SK-N-SH (cell line): Measurements from ENCODE around the gene GABRB1. TPM values are rescaled to one million over a fixed set of nuclear protein-coding genes. Genes with fewer than 3 reads are reported as not detected.

Experiments used
- CTCF ChIA-PET: fragments of 300-600, 350-600 bp; formaldehyde crosslinking; extraction: SDS; loops from one replicate; lab custom pipeline; 2021; lab: Yijun Ruan, JAX
- POLR2A ChIA-PET: fragments of 350-600 bp; sonication (Branson Sonifier 250); formaldehyde crosslinking; extraction: SDS; loops from one replicate; lab custom pipeline; 2020; ENCODE audit warnings: antibody characterized with exemption, inconsistent platforms; lab: Yijun Ruan, JAX
- DNase-seq: peaks from one replicate; pipeline ENCODE4 v3.0.0; 2012
- H2AFZ ChIP-seq: fragments of 200-600 bp; sonication (generic); 2 replicates; pipeline ENCODE4 v1.8.1; 2016; ENCODE audit warnings: antibody characterized with exemption, mild to moderate bottlenecking, low read depth
- H3F3A ChIP-seq: fragments of 200-600 bp; sonication (generic); replicated peaks from 2 replicates; pipeline ENCODE3; 2016; ENCODE audit warnings: antibody characterized with exemption, mild to moderate bottlenecking; ENCODE audit not compliant: insufficient read depth
- H3K27ac ChIP-seq, 2 experiments: fragments of 200-500 bp in 1 of 2; fragments of 200-600 bp in 1 of 2; sonication (Bioruptor generic) in 1 of 2; sonication (generic), shearing (Covaris generic) in 1 of 2; 2 replicates each; pipeline versions ENCODE4 v1.5.1 to v1.6.1; 2014 to 2016; ENCODE audit warnings: low read depth in 2 of 2, inconsistent platforms in 1 of 2, low read length in 1 of 2, mild to moderate bottlenecking in 1 of 2, mixed read lengths in 1 of 2
- H3K27me3 ChIP-seq: fragments of 200-600 bp; sonication (generic), shearing (Covaris generic); 2 replicates; pipeline ENCODE4 v1.6.1; 2016; ENCODE audit warnings: mixed run types; ENCODE audit not compliant: insufficient read depth
- H3K36me3 ChIP-seq, 2 experiments: fragments of 200-500 bp in 1 of 2; fragments of 200-600 bp in 1 of 2; sonication (Bioruptor generic) in 1 of 2; sonication (generic) in 1 of 2; replicated peaks in 1 of 2; 2 replicates each; pipeline versions ENCODE3 to v1.5.1; 2014 to 2016; ENCODE audit warnings: low read length in 1 of 2, mild to moderate bottlenecking in 1 of 2; ENCODE audit not compliant: insufficient read depth in 2 of 2, control insufficient read depth in 1 of 2
- H3K4me1 ChIP-seq, 2 experiments: fragments of 200-500 bp in 1 of 2; fragments of 200-600 bp in 1 of 2; sonication (Bioruptor generic) in 1 of 2; sonication (generic), shearing (Covaris generic) in 1 of 2; 2 replicates each; pipeline versions ENCODE4 v1.5.1 to v1.6.1; 2014 to 2016; ENCODE audit warnings: low read depth in 1 of 2, low read length in 1 of 2, mixed run types in 1 of 2; ENCODE audit not compliant: insufficient read depth in 2 of 2, control insufficient read depth in 1 of 2
- H3K4me2 ChIP-seq: fragments of 200-600 bp; sonication (generic), shearing (Covaris generic); 2 replicates; pipeline ENCODE4 v1.6.1; 2017; ENCODE audit warnings: mixed run types
- H3K4me3 ChIP-seq, 2 experiments: fragments of 200-500 bp in 1 of 2; fragments of 200-600 bp in 1 of 2; sonication (Bioruptor generic) in 1 of 2; sonication (generic), shearing (Covaris generic) in 1 of 2; 2 replicates each; pipeline versions ENCODE4 v1.5.1 to v1.8.1; 2014 to 2016; ENCODE audit warnings: low read depth in 2 of 2, inconsistent platforms in 1 of 2, low read length in 1 of 2, mild to moderate bottlenecking in 1 of 2, mixed read lengths in 1 of 2, moderate library complexity in 1 of 2
- H3K79me2 ChIP-seq: fragments of 200-600 bp; sonication (generic); 2 replicates; pipeline ENCODE4 v1.8.1; 2017; ENCODE audit warnings: mild to moderate bottlenecking; ENCODE audit not compliant: insufficient read depth
- H3K9ac ChIP-seq: fragments of 200-600 bp; sonication (generic); 2 replicates; pipeline ENCODE4 v1.6.1; 2017; ENCODE audit warnings: mixed run types
- H3K9me2 ChIP-seq: fragments of 200-600 bp; sonication (generic); 2 replicates; pipeline ENCODE4 v1.6.1; 2017; ENCODE audit warnings: mixed run types
- H3K9me3 ChIP-seq: fragments of 200-600 bp; sonication (generic); 2 replicates; pipeline ENCODE4 v1.6.1; 2017; ENCODE audit warnings: mixed run types, mild to moderate bottlenecking, moderate library complexity
- H4K20me1 ChIP-seq: fragments of 200-600 bp; sonication (generic); 2 replicates; pipeline ENCODE4 v1.6.1; 2017; ENCODE audit warnings: mild to moderate bottlenecking, mixed run types; ENCODE audit not compliant: insufficient read depth
- ELF1 ChIP-seq: IDR thresholded peaks from 2 replicates; pipeline ENCODE4 v1.4.0; 2012
- FOSL2 ChIP-seq: IDR thresholded peaks from 2 replicates; pipeline ENCODE4 v1.4.0; 2012; ENCODE audit warnings: low read depth, mild to moderate bottlenecking, moderate library complexity, borderline replicate concordance
- GATA2 ChIP-seq: sonication (generic); formaldehyde crosslinking; IDR thresholded peaks from 2 replicates; pipeline ENCODE4 v1.5.0; 2020; ENCODE audit warnings: mild to moderate bottlenecking, missing genetic modification reagents
- JUND ChIP-seq: IDR thresholded peaks from 2 replicates; pipeline ENCODE4 v1.4.0; 2012
- MEF2A ChIP-seq: IDR thresholded peaks from 2 replicates; pipeline ENCODE4 v1.4.0; 2012; ENCODE audit warnings: low read depth, borderline replicate concordance
- MXI1 ChIP-seq: IDR thresholded peaks from 2 replicates; pipeline ENCODE4 v1.6.1; 2012; ENCODE audit warnings: mild to moderate bottlenecking, low read depth, low read length, improper control_type of control experiment
- NFIC ChIP-seq: IDR thresholded peaks from 2 replicates; pipeline ENCODE4 v1.4.0; 2012; ENCODE audit warnings: borderline replicate concordance
- NRF1 ChIP-seq: IDR thresholded peaks from 2 replicates; pipeline ENCODE4 v1.6.1; 2012; ENCODE audit warnings: low read depth, mild to moderate bottlenecking, low read length
- POLR2AphosphoS5 ChIP-seq: IDR thresholded peaks from 2 replicates; pipeline ENCODE4 v1.6.1; 2012; ENCODE audit warnings: low read depth, low read length
- RAD21 ChIP-seq: IDR thresholded peaks from 2 replicates; pipeline ENCODE4 v1.6.1; 2012; ENCODE audit warnings: mild to moderate bottlenecking, low read length
- RFX5 ChIP-seq: IDR thresholded peaks from 2 replicates; pipeline ENCODE4 v1.6.1; 2012; ENCODE audit warnings: mild to moderate bottlenecking, improper control_type of control experiment, low read length
- RXRA ChIP-seq: IDR thresholded peaks from 2 replicates; pipeline ENCODE4 v1.4.0; 2012; ENCODE audit warnings: low read depth, mild to moderate bottlenecking, borderline replicate concordance
- SMC3 ChIP-seq: IDR thresholded peaks from 2 replicates; pipeline ENCODE4 v1.6.1; 2012; ENCODE audit warnings: low read depth, low read length, improper control_type of control experiment
- TAF1 ChIP-seq: IDR thresholded peaks from 2 replicates; pipeline ENCODE4 v1.6.1; 2012; ENCODE audit warnings: low read depth, mild to moderate bottlenecking, low read length, moderate library complexity, borderline replicate concordance
- TCF12 ChIP-seq: IDR thresholded peaks from 2 replicates; pipeline ENCODE4 v1.4.0; 2012
- TEAD4 ChIP-seq: IDR thresholded peaks from 2 replicates; pipeline ENCODE4 v1.4.0; 2012; ENCODE audit warnings: mild to moderate bottlenecking, borderline replicate concordance; ENCODE audit not compliant: insufficient read depth
- YY1 ChIP-seq: IDR thresholded peaks from 2 replicates; pipeline ENCODE4 v1.4.0; 2012; ENCODE audit warnings: low read depth, mild to moderate bottlenecking
- WGBS: methylation state at CpG from one replicate; pipeline ENCODE4 v1.1.6; 2017; ENCODE audit warnings: low lambda C conversion rate; 5-methylcytosine and 5-hydroxymethylcytosine counted together
- polyA plus RNA-seq, 3 experiments: library from polyadenylated mRNA; depleted of rRNA; stranded (reverse); fragments of >200 nt; gene quantifications; 2 replicates each; pipeline ENCODE4 v1.2.3, GENCODE V29; 2012
- TF ChIP-seq, protein P1 (sequence below): fragments of 150-350 bp; IDR thresholded peaks from 2 replicates; pipeline ENCODE4 v1.6.1; 2017; ENCODE audit warnings: antibody characterized with exemption, low read length, low read depth, borderline replicate concordance
- TF ChIP-seq, protein P2 (sequence below): fragments of 150-350 bp; IDR thresholded peaks from 2 replicates; pipeline ENCODE4 v1.6.1; 2016; ENCODE audit warnings: mild to moderate bottlenecking, low read depth, low read length
- TF ChIP-seq, protein P3 (sequence below): IDR thresholded peaks from 2 replicates; pipeline ENCODE4; 2012
- TF ChIP-seq, protein P4 (sequence below): IDR thresholded peaks from 2 replicates; pipeline ENCODE4 v1.4.0; 2012; ENCODE audit warnings: low read depth

Gene GABRB1
- polyA plus RNA-seq, 1 of the 3 experiments (the other 2 are of a cell fraction) = not detected

DNA sequence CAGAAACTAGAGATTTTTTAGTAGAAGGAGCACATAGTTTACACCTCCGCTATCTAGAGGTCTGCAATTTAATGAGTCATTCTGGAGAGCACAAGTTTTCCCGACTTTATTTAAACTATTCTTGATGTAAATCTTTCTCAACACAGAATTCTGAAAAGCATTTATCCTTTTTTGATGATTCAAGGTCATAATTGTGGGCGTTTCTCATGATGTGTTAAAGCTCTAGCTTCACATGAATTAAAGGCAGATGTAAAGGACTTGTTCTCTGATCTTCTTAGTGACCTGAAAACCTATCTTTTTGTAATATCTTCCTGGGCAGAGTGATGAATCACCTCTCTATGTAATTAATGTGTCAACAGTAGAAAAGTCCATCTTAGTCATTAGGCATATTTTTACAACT is 303.3 kb downstream of the GABRB1 start:
- Histone ChIP-seq H3K4me1 (no peaks in the 10 kb centered on the region), H3K27me3 (no peaks in the 10 kb centered on the region), H3K4me3 (no peak overlapping the region), H3F3A (no peaks in the 10 kb centered on the region), H3K9me3 (no peaks in the 10 kb centered on the region), H3K36me3 (no peaks in the 10 kb centered on the region), H4K20me1 (no peaks in the 10 kb centered on the region), H3K27ac (peak overlapping the region in 1 of 2 experiments; percentile 1; a peak in 1 of 4 replicates), H3K79me2 (no peaks in the 10 kb centered on the region), H2AFZ (no peak overlapping the region), H3K9me2 (no peaks in the 10 kb centered on the region)
- POLR2A ChIA-PET = no interaction called here
- DNase-seq = no peak
- CTCF ChIA-PET = no interaction called here
- TF ChIP-seq YY1 (no peak), NFIC (no peak), RFX5 (no peak), ELF1 (no peak), JUND (no peak), MEF2A (no peak), SMC3 (no peak), NRF1 (no peak), MXI1 (no peak), RAD21 (no peak), POLR2AphosphoS5 (no peak), TAF1 (no peak)
- TF ChIP-seq, protein P1, sequence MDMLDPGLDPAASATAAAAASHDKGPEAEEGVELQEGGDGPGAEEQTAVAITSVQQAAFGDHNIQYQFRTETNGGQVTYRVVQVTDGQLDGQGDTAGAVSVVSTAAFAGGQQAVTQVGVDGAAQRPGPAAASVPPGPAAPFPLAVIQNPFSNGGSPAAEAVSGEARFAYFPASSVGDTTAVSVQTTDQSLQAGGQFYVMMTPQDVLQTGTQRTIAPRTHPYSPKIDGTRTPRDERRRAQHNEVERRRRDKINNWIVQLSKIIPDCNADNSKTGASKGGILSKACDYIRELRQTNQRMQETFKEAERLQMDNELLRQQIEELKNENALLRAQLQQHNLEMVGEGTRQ = no peak
- TF ChIP-seq, protein P2, sequence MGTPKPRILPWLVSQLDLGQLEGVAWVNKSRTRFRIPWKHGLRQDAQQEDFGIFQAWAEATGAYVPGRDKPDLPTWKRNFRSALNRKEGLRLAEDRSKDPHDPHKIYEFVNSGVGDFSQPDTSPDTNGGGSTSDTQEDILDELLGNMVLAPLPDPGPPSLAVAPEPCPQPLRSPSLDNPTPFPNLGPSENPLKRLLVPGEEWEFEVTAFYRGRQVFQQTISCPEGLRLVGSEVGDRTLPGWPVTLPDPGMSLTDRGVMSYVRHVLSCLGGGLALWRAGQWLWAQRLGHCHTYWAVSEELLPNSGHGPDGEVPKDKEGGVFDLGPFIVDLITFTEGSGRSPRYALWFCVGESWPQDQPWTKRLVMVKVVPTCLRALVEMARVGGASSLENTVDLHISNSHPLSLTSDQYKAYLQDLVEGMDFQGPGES = no peak
- TF ChIP-seq, protein P3, sequence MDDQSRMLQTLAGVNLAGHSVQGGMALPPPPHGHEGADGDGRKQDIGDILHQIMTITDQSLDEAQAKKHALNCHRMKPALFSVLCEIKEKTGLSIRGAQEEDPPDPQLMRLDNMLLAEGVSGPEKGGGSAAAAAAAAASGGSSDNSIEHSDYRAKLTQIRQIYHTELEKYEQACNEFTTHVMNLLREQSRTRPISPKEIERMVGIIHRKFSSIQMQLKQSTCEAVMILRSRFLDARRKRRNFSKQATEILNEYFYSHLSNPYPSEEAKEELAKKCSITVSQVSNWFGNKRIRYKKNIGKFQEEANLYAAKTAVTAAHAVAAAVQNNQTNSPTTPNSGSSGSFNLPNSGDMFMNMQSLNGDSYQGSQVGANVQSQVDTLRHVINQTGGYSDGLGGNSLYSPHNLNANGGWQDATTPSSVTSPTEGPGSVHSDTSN = no peak
- TF ChIP-seq, all 33 proteins: peak for 0
- no peak overlapping the region for H3K4me2 ChIP-seq
- H3K9ac ChIP-seq = no peak overlapping the region
- 15% methylated on average over 3 of the region's 3 CpGs for WGBS

DNA sequence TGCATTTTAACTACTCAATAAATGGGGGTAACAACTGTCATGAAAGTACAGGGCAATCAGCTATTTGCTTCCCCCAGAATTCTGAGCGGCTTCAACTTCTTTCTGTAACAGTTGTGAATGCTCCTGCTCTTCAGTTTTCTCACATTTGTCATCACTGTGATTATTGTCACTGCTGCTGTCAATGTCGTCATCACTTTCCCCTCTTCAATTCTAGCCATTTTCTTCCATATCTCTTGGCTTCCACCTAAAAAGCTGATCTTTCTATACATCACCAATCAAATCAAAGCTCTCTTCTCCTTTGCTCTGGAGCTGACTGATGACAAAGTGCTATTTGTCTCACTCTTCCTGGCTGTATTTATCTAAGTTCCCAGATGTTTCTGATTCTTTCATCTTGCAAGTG is 306.5 kb downstream of the GABRB1 start:
- WGBS = 23% methylated on average over 2 of the region's 2 CpGs
- Histone ChIP-seq H3K4me1 (no peaks in the 10 kb centered on the region), H3K4me2 (no peak overlapping the region), H3K9me2 (no peaks in the 10 kb centered on the region), H4K20me1 (no peaks in the 10 kb centered on the region), H3K9ac (no peak overlapping the region), H3K27ac (no peak overlapping the region), H2AFZ (no peak overlapping the region), H3K9me3 (no peaks in the 10 kb centered on the region), H3K4me3 (no peak overlapping the region), H3K27me3 (no peaks in the 10 kb centered on the region), H3K36me3 (no peaks in the 10 kb centered on the region), H3F3A (no peaks in the 10 kb centered on the region), H3K79me2 (no peaks in the 10 kb centered on the region)
- ChIA-PET POLR2A (no interaction called here), CTCF (no interaction called here)
- TF ChIP-seq NRF1 (no peak), FOSL2 (no peak), TEAD4 (no peak), GATA2 (CRISPR knock-in tag) (no peak), RXRA (no peak), TCF12 (no peak)
- TF ChIP-seq, protein P4, sequence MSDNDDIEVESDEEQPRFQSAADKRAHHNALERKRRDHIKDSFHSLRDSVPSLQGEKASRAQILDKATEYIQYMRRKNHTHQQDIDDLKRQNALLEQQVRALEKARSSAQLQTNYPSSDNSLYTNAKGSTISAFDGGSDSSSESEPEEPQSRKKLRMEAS = no peak
- DNase-seq = no peak
